Endodermal cell (in vitro differentiated cells): ENCODE data around the gene RNF114. TPM values are rescaled to one million over a fixed set of nuclear protein-coding genes. Genes with fewer than 3 reads are reported as not detected.
"Not testable (repeated sequence)": the region's sequence is repeated elsewhere in the genome, so short reads cannot be mapped to it uniquely, and the experiment has no call there.

Experiments
- DNase-seq: peaks from one replicate; pipeline ENCODE4 v3.0.0-alpha.2; 2017
- H3K27ac ChIP-seq: 2 replicates; pipeline ENCODE4 v1.5.1; 2013; ENCODE audit warnings: mild to moderate bottlenecking, low read depth, low read length, moderate library complexity
- H3K27me3 ChIP-seq: 2 replicates; pipeline ENCODE4 v1.6.1; 2013; ENCODE audit warnings: mild to moderate bottlenecking, low read length, moderate library complexity; ENCODE audit not compliant: insufficient read depth, control insufficient read depth, poor library complexity, severe bottlenecking
- H3K36me3 ChIP-seq: 2 replicates; pipeline ENCODE4 v1.7.0; 2013; ENCODE audit warnings: mild to moderate bottlenecking, low read length, moderate library complexity; ENCODE audit not compliant: control insufficient read depth, insufficient read depth
- H3K4me1 ChIP-seq: one replicate; pipeline ENCODE4 v1.7.0; 2013; ENCODE audit warnings: low read length; ENCODE audit not compliant: control insufficient read depth, insufficient read depth
- H3K4me3 ChIP-seq: 2 replicates; pipeline ENCODE4 v1.5.1; 2013; ENCODE audit warnings: mild to moderate bottlenecking, low read length, moderate library complexity
- H3K9ac ChIP-seq: 2 replicates; pipeline ENCODE4 v1.6.1; 2013; ENCODE audit warnings: mild to moderate bottlenecking, low read length, moderate library complexity; ENCODE audit not compliant: poor library complexity, severe bottlenecking; ENCODE audit errors: extremely low read depth
- H3K9me3 ChIP-seq: 2 replicates; pipeline ENCODE4 v1.6.1; 2013; ENCODE audit warnings: mild to moderate bottlenecking, low read length, moderate library complexity; ENCODE audit not compliant: control insufficient read depth
- H3K27ac Mint-ChIP-seq: 2 replicates; pipeline ENCODE4 v1.8.0; 2020; ENCODE audit warnings: mixed read lengths
- H3K27me3 Mint-ChIP-seq: 2 replicates; pipeline ENCODE4 v1.8.0; 2021; ENCODE audit warnings: mild to moderate bottlenecking, mixed read lengths; ENCODE audit not compliant: insufficient read depth
- H3K36me3 Mint-ChIP-seq: 2 replicates; pipeline ENCODE4 v1.8.0; 2020; ENCODE audit warnings: low read depth, mixed read lengths
- H3K4me1 Mint-ChIP-seq: 2 replicates; pipeline ENCODE4 v1.8.0; 2020; ENCODE audit warnings: mixed read lengths
- H3K4me3 Mint-ChIP-seq: 2 replicates; pipeline ENCODE4 v1.8.0; 2020; ENCODE audit warnings: mild to moderate bottlenecking, moderate library complexity, mixed read lengths
- H3K9me3 Mint-ChIP-seq: 2 replicates; pipeline ENCODE4 v1.8.0; 2020; ENCODE audit warnings: mild to moderate bottlenecking, mixed read lengths
- CTCF ChIP-seq: fragments of 200-600 bp; sonication (generic); conservative IDR thresholded peaks from 2 replicates; pipeline ENCODE4 v1.5.0; 2021; ENCODE audit warnings: antibody characterized with exemption, mild to moderate bottlenecking
- WGBS, 2 experiments: methylation state at CpG; one replicate each; pipeline versions ENCODE4 v1.1.5 to v1.1.7; 2013; ENCODE audit warnings: missing lambda C conversion rate in 2 of 2, mixed read lengths in 1 of 2; ENCODE audit not compliant: insufficient coverage in 1 of 2, insufficient read length in 1 of 2; 5-methylcytosine and 5-hydroxymethylcytosine counted together
- total RNA-seq, 2 donors: library from RNA; stranded (reverse); fragmentation: NEBNext Ultra II Directional in 1 of 2; extraction: Animal tissue kit (Norgen Biotek cat#: 25700) in 1 of 2; gene quantifications; 2 replicates in 1 of 2; 3 replicates in 1 of 2; pipeline ENCODE4 v1.2.1, GENCODE V29; 2021

The RNF114 gene
- total RNA-seq, 2 donors from 2014 or later: 48.8 to 52.5 TPM

DNA sequence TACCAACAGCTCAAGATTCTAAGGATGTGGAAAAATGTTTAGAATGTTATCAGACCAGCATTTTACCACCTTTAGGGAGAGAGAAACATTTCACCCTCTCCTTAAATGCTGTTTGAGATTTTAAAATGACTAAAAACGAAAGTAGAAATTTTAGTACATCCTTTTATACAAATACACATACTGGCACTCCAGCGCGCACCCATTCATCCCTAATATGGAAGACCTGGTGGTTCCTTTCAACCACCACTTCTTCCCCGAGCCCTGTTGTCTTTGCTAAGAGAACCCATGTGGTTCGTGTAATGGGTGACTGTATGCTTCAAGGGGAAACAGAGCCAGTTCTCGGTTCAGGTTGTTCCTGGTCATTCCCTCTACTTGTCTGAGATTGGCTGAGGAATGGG, 42.1 kb upstream of the RNF114 start:
- Mint-ChIP-seq H3K27me3 (no peaks in the 10 kb centered on the region), H3K36me3 (no peaks in the 10 kb centered on the region), H3K27ac (no peak overlapping the region), H3K9me3 (no peaks in the 10 kb centered on the region), H3K4me3 (no peak overlapping the region), H3K4me1 (peaks cover 32% of the 10 kb centered on the region)
- no peak overlapping the region for H3K27ac ChIP-seq
- 90 to 100% methylated on average over 2 to 6 of the region's 6 CpGs for WGBS, 2 experiments
- H3K4me3 ChIP-seq: no peak overlapping the region
- H3K9ac ChIP-seq: no peak overlapping the region
- no peak for TF ChIP-seq CTCF
- H3K4me1 ChIP-seq: peaks cover 23% of the 10 kb centered on the region
- no peaks in the 10 kb centered on the region for H3K27me3 ChIP-seq
- H3K36me3 ChIP-seq: no peaks in the 10 kb centered on the region
- no peak for DNase-seq
- H3K9me3 ChIP-seq: no peaks in the 10 kb centered on the region

DNA sequence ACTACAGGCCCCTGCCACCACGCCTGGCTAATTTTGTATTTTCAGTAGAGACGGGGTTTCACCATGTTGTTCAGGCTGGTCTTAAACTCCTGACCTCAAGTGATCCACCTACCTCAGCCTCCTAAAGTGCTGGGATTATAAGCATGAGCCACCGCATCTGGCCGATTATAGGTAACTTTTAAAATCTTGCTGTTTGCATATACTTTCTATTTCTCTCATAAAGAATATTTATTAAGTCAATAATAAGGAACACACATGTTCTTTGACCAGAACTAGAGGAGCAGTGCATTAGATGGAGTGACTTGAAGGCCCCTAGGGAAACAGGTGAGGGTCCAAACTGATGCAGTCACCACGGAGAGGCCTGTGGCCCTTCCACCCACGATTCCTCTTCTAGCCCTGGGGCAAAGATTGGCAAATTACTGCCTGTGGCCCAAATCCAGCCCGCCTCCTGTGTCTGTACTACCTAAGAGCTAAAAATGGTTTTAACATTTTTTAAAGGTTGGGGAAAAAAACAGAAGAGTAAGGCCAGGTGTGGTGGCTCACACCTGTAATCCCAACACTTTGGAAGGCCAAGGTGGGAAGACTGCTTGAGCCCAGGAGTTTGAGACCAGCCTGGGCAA, 40.6 kb upstream of the RNF114 start:
- H3K9me3 Mint-ChIP-seq, H3K27me3 ChIP-seq, H3K27me3 Mint-ChIP-seq, DNase-seq, H3K9ac ChIP-seq, H3K27ac Mint-ChIP-seq, H3K4me3 ChIP-seq, H3K27ac ChIP-seq, H3K9me3 ChIP-seq, H3K36me3 Mint-ChIP-seq, H3K36me3 ChIP-seq, H3K4me3 Mint-ChIP-seq: not testable (repeated sequence)
- WGBS, 2 experiments: 95% methylated on average over 3 to 7 of the region's 7 CpGs
- H3K4me1 Mint-ChIP-seq: peaks cover 34% of the 10 kb centered on the region
- peaks cover 23% of the 10 kb centered on the region for H3K4me1 ChIP-seq

- Histone ChIP-seq H3K4me1 (peaks cover 16% of the 10 kb centered on the region), H3K9ac (no peak overlapping the region), H3K9me3 (no peaks in the 10 kb centered on the region), H3K4me3 (no peak overlapping the region), H3K27ac (no peak overlapping the region), H3K36me3 (no peaks in the 10 kb centered on the region), H3K27me3 (no peaks in the 10 kb centered on the region)
- H3K27ac Mint-ChIP-seq: no peak overlapping the region
- no peaks in the 10 kb centered on the region for H3K36me3 Mint-ChIP-seq
- TF ChIP-seq CTCF: no peak
- DNase-seq: no peak
- 92 to 96% methylated on average over 3 to 6 of the region's 6 CpGs for WGBS, 2 experiments
- no peaks in the 10 kb centered on the region for H3K9me3 Mint-ChIP-seq
- no peaks in the 10 kb centered on the region for H3K27me3 Mint-ChIP-seq
- H3K4me1 Mint-ChIP-seq: peaks cover 30% of the 10 kb centered on the region
- no peak overlapping the region for H3K4me3 Mint-ChIP-seq
These were observed 40.0 kb upstream of the RNF114 start for GRCh38 chr20:49896204-49896603.
